Keratinocyte (primary cell): Measurements from ENCODE around the gene CCNB3. TPM values are rescaled to one million over a fixed set of nuclear protein-coding genes. Genes with fewer than 3 reads are reported as not detected.

Experiments
- DNase-seq: peaks from one replicate; pipeline ENCODE4 v3.0.0-alpha.2; 2011; ENCODE audit warnings: low read depth, missing footprints, low spot score
- FAIRE-seq: peaks from 2 replicates; lab custom pipeline; 2011; peaks lifted over from hg19 to GRCh38; lab: Jason Lieb, UNC
- H2AFZ ChIP-seq: 2 replicates; pipeline ENCODE4 v1.6.0; 2012; ENCODE audit warnings: low read length, control low read depth, inconsistent platforms; ENCODE audit not compliant: control insufficient read depth
- H3K27ac ChIP-seq: 2 replicates; pipeline ENCODE4 v1.5.1; 2011; ENCODE audit warnings: low read length; ENCODE audit not compliant: control insufficient read depth, insufficient read depth
- H3K27me3 ChIP-seq: 3 replicates; pipeline ENCODE4 v1.6.0; 2011; ENCODE audit warnings: low read length; ENCODE audit not compliant: control insufficient read depth, insufficient read depth; ENCODE audit errors: extremely low read depth
- H3K36me3 ChIP-seq, 2 experiments: 2 replicates in 1 of 2; 3 replicates in 1 of 2; pipeline ENCODE4 v1.5.1; 2011; ENCODE audit warnings: low read length in 2 of 2, mild to moderate bottlenecking in 1 of 2; ENCODE audit not compliant: control insufficient read depth in 2 of 2, insufficient read depth in 2 of 2; ENCODE audit errors: extremely low read depth in 1 of 2
- H3K4me1 ChIP-seq: 3 replicates; pipeline ENCODE4 v1.5.1; 2011; ENCODE audit warnings: low read length; ENCODE audit not compliant: control insufficient read depth, insufficient read depth; ENCODE audit errors: extremely low read depth
- H3K4me2 ChIP-seq: 3 replicates; pipeline ENCODE4 v1.6.0; 2011; ENCODE audit warnings: low read depth, low read length; ENCODE audit not compliant: control insufficient read depth, insufficient read depth; ENCODE audit errors: extremely low read depth
- H3K4me3 ChIP-seq, 3 experiments: fragments of 200-600 bp in 1 of 3; sonication (generic) in 1 of 3; 2 replicates in 2 of 3; 3 replicates in 1 of 3; pipeline ENCODE4 v1.5.1; 2011 to 2016; ENCODE audit warnings: low read length in 3 of 3, mild to moderate bottlenecking in 3 of 3, control low read depth in 2 of 3, inconsistent platforms in 1 of 3, low read depth in 1 of 3, mixed read lengths in 1 of 3, mixed run types in 1 of 3, moderate library complexity in 1 of 3; ENCODE audit not compliant: control insufficient read depth in 2 of 3, insufficient read depth in 2 of 3; ENCODE audit errors: extremely low read depth in 1 of 3
- H3K79me2 ChIP-seq: 2 replicates; pipeline ENCODE4 v1.6.0; 2012; ENCODE audit warnings: low read length; ENCODE audit not compliant: control insufficient read depth, insufficient read depth
- H3K9ac ChIP-seq: 3 replicates; pipeline ENCODE4 v1.6.0; 2011; ENCODE audit warnings: low read length; ENCODE audit not compliant: control insufficient read depth, insufficient read depth; ENCODE audit errors: extremely low read depth
- H3K9me1 ChIP-seq: 3 replicates; pipeline ENCODE4 v1.6.0; 2011; ENCODE audit warnings: low read length; ENCODE audit not compliant: control insufficient read depth, insufficient read depth; ENCODE audit errors: extremely low read depth
- H3K9me3 ChIP-seq: 2 replicates; pipeline ENCODE4 v1.5.1; 2012; ENCODE audit warnings: low read depth, low read length; ENCODE audit not compliant: control insufficient read depth
- H4K20me1 ChIP-seq: 3 replicates; pipeline ENCODE4 v1.6.0; 2011; ENCODE audit warnings: low read length; ENCODE audit not compliant: control insufficient read depth, insufficient read depth; ENCODE audit errors: extremely low read depth
- EZH2 ChIP-seq: IDR thresholded peaks from one replicate; pipeline ENCODE4 v1.6.1; 2012; ENCODE audit warnings: inconsistent platforms, mild to moderate bottlenecking, low read length, moderate library complexity
- dilution Hi-C: fragments of 300-500 bp; cut with MboI; formaldehyde crosslinking; loops from one replicate; pipeline ENCODE4 v1.7.0; 2020; ENCODE audit warnings: low sequenced_read_pairs; ENCODE audit not compliant: extremely low pct_ligation_motif_present
- polyA plus RNA-seq, 5 experiments: library from polyadenylated mRNA; depleted of rRNA in 3 of 5; stranded (reverse) in 3 of 5; stranded (forward) in 1 of 5; unstranded in 1 of 5; fragments of >200 nt; gene quantifications; 1 replicate in 1 of 5; 2 replicates in 3 of 5; 3 replicates in 1 of 5; pipeline versions ENCODE4 v1.2.1 to v1.2.3, GENCODE V29; 2011 to 2012; ENCODE audit warnings: missing spikeins in 2 of 5, low read depth in 1 of 5, low replicate concordance in 1 of 5
- TF ChIP-seq, protein P1 (sequence below), 3 experiments: IDR thresholded peaks in 1 of 3; conservative IDR thresholded peaks in 1 of 3; optimal IDR thresholded peaks in 1 of 3; 2 replicates in 2 of 3; 3 replicates in 1 of 3; pipeline versions ENCODE3 to v1.5.1; 2011; ENCODE audit warnings: low read length in 3 of 3, mild to moderate bottlenecking in 3 of 3, moderate library complexity in 2 of 3, control low read depth in 1 of 3, inconsistent platforms in 1 of 3; ENCODE audit not compliant: insufficient read depth in 2 of 3; ENCODE audit errors: extremely low read depth in 1 of 3

Gene CCNB3
- polyA plus RNA-seq, 1 donor (not counting 4 experiments of a cell fraction or from before 2014, with no cell fraction given) = 0.72 TPM

DNA sequence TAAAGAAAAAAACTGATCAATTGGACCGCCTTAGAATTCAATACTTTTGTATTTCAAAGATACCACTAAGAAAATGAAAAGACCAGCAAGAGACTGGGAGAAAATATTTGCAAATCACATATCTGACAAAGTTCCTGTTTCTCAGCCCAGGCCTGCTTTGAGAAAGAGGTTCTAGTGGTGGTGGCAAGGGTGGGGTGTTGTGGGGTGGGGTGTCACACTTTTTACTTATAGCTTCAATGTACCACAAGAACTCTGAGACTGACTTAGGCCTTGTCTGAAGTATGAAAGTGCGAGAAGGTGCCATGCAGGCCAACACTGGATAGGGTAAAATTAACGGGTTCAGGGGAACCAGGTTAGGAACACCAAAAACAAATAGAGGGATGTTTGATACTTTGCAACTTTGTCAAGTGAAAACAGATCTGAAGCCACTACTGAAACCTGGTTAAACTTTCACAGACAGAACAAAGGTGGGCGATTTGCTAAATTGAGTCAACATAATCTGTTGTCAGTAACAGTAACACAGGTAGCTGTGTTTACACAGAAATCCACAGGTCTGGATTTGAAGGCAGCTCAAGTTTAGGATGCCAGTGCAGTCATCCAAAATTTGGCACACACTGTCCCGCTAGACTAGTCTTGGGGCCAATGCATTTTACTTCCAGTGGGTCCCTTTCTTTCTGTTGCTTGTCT is 177.3 kb downstream of the CCNB3 start:
- TF ChIP-seq EZH2 = no peak
- TF ChIP-seq, protein P1, sequence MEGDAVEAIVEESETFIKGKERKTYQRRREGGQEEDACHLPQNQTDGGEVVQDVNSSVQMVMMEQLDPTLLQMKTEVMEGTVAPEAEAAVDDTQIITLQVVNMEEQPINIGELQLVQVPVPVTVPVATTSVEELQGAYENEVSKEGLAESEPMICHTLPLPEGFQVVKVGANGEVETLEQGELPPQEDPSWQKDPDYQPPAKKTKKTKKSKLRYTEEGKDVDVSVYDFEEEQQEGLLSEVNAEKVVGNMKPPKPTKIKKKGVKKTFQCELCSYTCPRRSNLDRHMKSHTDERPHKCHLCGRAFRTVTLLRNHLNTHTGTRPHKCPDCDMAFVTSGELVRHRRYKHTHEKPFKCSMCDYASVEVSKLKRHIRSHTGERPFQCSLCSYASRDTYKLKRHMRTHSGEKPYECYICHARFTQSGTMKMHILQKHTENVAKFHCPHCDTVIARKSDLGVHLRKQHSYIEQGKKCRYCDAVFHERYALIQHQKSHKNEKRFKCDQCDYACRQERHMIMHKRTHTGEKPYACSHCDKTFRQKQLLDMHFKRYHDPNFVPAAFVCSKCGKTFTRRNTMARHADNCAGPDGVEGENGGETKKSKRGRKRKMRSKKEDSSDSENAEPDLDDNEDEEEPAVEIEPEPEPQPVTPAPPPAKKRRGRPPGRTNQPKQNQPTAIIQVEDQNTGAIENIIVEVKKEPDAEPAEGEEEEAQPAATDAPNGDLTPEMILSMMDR (optimal IDR thresholded peaks at IDR 0.05 in 1 of 3, IDR thresholded peaks at IDR 0.05 in 1 of 3, conservative IDR thresholded peaks at IDR 0.05 in 1 of 3; ENCODE audit: extremely low read depth in 1 of 3, insufficient read depth in 2 of 3, low read length in 3 of 3) = no peak

DNA sequence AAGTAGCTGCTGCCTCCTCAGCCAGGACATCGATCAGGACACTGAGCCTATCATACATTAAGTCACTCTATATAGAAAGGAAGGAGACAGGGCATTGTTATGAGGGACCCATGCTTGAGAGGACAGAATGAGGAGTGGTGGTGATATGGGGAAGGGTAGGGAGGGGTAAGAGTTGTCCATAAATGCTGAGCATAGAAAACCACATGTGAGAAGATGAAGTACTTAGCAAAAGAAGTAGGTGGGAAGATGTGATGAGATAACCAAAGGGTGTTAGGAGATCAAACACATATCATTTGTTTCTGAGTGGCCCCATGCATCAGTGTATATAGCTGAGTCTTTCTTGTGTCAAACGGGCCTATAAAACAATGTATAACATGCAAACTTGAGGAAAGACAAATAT is 182.0 kb downstream of the CCNB3 start:
- Histone ChIP-seq H3K36me3 (no peaks in the 10 kb centered on the region), H3K79me2 (no peaks in the 10 kb centered on the region), H4K20me1 (no peaks in the 10 kb centered on the region), H3K4me1 (no peaks in the 10 kb centered on the region), H3K27me3 (no peaks in the 10 kb centered on the region), H3K4me3 (no peak overlapping the region), H3K9me3 (peaks cover 3% of the 10 kb centered on the region), H2AFZ (no peak overlapping the region), H3K9me1 (no peaks in the 10 kb centered on the region), H3K9ac (no peak overlapping the region), H3K27ac (no peak overlapping the region), H3K4me2 (no peak overlapping the region)
- dilution Hi-C loops = no loop called here
- TF ChIP-seq EZH2 = no peak
- TF ChIP-seq, protein P1 (optimal IDR thresholded peaks at IDR 0.05 in 1 of 3, IDR thresholded peaks at IDR 0.05 in 1 of 3, conservative IDR thresholded peaks at IDR 0.05 in 1 of 3; ENCODE audit: extremely low read depth in 1 of 3, insufficient read depth in 2 of 3, low read length in 3 of 3) = no peak
- no peak for FAIRE-seq
- DNase-seq = no peak

More for the DNA sequence above, 177.3 kb downstream of the CCNB3 start:
- Histone ChIP-seq H3K9me3 (no peaks in the 10 kb centered on the region), H4K20me1 (no peaks in the 10 kb centered on the region), H3K4me2 (no peak overlapping the region), H3K27ac (no peak overlapping the region), H3K4me3 (no peak overlapping the region), H3K36me3 (no peaks in the 10 kb centered on the region), H3K4me1 (no peaks in the 10 kb centered on the region), H2AFZ (no peak overlapping the region), H3K79me2 (no peaks in the 10 kb centered on the region), H3K9me1 (no peaks in the 10 kb centered on the region), H3K27me3 (no peaks in the 10 kb centered on the region), H3K9ac (no peak overlapping the region)
- dilution Hi-C loops = no loop called here
- FAIRE-seq (no peak), DNase-seq (no peak)
